ENCODE measurements around the gene HOXB6. TPM values are rescaled to one million over a fixed set of nuclear protein-coding genes. Genes with fewer than 3 reads are reported as not detected.

The HOXB6 gene
- total RNA-seq, 1 donor from 2014 or later = 0.20 TPM

GRCh38 chr17:48575066-48575582 is 29.7 kb downstream of the HOXB6 start:
- intact Hi-C loops (cut with micrococcal nuclease) = no loop called here
- ATAC-seq = no peak
- DNase-seq = no peak

GRCh38 chr17:48574505-48575065 is 30.2 kb downstream of the HOXB6 start:
- intact Hi-C loops (cut with micrococcal nuclease) = no loop called here
- no peak for ATAC-seq
- DNase-seq = no peak

- intact Hi-C loops (cut with micrococcal nuclease) = no loop called here
- ATAC-seq (no peak), DNase-seq (no peak)
Measured at GRCh38 chr17:48571826-48572417, 32.9 kb downstream of the HOXB6 start.

GRCh38 chr17:48571024-48571818 is 33.6 kb downstream of the HOXB6 start:
- ATAC-seq = no peak
- no peak for DNase-seq
- intact Hi-C loops (cut with micrococcal nuclease) = no loop called here

GRCh38 chr17:48570325-48571023 is 34.3 kb downstream of the HOXB6 start:
- ATAC-seq = no peak
- no peak for DNase-seq
- intact Hi-C loops (cut with micrococcal nuclease) = no loop called here

- intact Hi-C loops (cut with micrococcal nuclease) = no loop called here
- DNase-seq (no peak), ATAC-seq (no peak)
Measured at GRCh38 chr17:48569674-48570324, 35.0 kb downstream of the HOXB6 start.

GRCh38 chr17:48569240-48569582 is 35.6 kb downstream of the HOXB6 start:
- DNase-seq (no peak), ATAC-seq (no peak)
- intact Hi-C loops (cut with micrococcal nuclease) = no loop called here

- ATAC-seq = no peak
- intact Hi-C loops (cut with micrococcal nuclease) = no loop called here
- no peak for DNase-seq
Measured at GRCh38 chr17:48568499-48569239, 36.1 kb downstream of the HOXB6 start.

- intact Hi-C loops (cut with micrococcal nuclease) = no loop called here
- ATAC-seq (no peak), DNase-seq (no peak)
Measured at GRCh38 chr17:48567646-48568354, 37.0 kb downstream of the HOXB6 start.

GRCh38 chr17:48567209-48567608 is 37.6 kb downstream of the HOXB6 start:
- no peak for DNase-seq
- intact Hi-C loops (cut with micrococcal nuclease) = no loop called here
- no peak for ATAC-seq

- intact Hi-C loops (cut with micrococcal nuclease) = no loop called here
- ATAC-seq (no peak), DNase-seq (no peak)
Measured at GRCh38 chr17:48566717-48567116, 38.1 kb downstream of the HOXB6 start.

- intact Hi-C loops (cut with micrococcal nuclease) = no loop called here
- DNase-seq (no peak), ATAC-seq (no peak)
Measured at GRCh38 chr17:48565925-48566710, 38.7 kb downstream of the HOXB6 start.

GRCh38 chr17:48565022-48565554 is 39.7 kb downstream of the HOXB6 start:
- ATAC-seq = no peak
- intact Hi-C loops (cut with micrococcal nuclease) = no loop called here

GRCh38 chr17:48564188-48565021 is 40.4 kb downstream of the HOXB6 start:
- ATAC-seq = no peak
- intact Hi-C loops (cut with micrococcal nuclease) = no loop called here
- no peak for DNase-seq

More at GRCh38 chr17:48565022-48565554, 39.7 kb downstream of the HOXB6 start:
- DNase-seq = no peak

- ATAC-seq = no peak
- no peak for DNase-seq
- intact Hi-C loops (cut with micrococcal nuclease) = no loop called here
Measured at GRCh38 chr17:48563867-48564187, 41.0 kb downstream of the HOXB6 start.

- intact Hi-C loops (cut with micrococcal nuclease) = no loop called here
- ATAC-seq (no peak), DNase-seq (no peak)
Measured at GRCh38 chr17:48563385-48563838, 41.4 kb downstream of the HOXB6 start.
